ENCODE measurements around the gene NPTX1. TPM values are rescaled to one million over a fixed set of nuclear protein-coding genes. Genes with fewer than 3 reads are reported as not detected.

NPTX1 gene
- total and polyA plus RNA-seq, 9 of the 15 experiments (the other 6 are each of a cell fraction or from before 2014, with no cell fraction given) = 0.04 TPM; not detected in 8

DNA sequence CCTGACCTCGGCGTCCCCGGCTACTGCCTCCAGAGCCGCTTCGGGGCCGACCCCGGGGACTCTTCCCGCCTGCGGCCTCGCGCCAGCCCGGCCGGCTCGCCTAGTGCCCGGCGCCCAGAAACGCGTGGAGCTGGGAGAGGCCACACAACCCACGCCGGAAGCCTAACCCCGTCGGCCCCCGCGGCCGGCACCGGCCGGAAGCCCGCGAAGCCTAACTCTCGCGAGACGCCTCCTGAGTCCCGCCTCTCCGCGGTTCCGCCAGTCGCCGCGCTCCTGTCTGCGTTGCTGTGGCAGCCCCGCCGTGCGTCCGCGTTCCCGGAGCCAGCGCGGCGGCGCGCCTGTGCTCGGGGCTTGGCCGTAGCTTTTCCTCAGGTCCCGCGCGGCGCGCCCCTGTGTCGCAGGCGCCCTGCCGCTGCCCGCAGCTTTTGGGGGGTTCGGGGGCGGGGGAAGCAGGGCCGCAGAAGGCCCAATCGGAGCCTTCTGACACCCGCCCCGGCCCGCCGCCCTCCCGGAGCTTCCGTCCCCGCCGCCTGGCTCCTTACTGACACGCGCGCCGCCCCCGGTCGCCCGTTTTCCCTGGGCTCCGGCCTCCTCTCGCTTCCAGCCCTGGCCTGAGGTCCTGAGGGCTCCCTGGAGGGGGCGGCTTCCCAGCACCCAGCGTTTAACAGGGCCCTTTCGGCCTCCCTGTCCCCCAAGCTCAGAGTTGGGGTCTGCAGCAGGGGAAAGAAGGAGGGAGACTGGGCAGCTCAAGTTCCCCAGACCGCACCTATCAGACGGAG lies 21.7 kb downstream of the NPTX1 start (continued):
- TF ChIP-seq, protein P1, sequence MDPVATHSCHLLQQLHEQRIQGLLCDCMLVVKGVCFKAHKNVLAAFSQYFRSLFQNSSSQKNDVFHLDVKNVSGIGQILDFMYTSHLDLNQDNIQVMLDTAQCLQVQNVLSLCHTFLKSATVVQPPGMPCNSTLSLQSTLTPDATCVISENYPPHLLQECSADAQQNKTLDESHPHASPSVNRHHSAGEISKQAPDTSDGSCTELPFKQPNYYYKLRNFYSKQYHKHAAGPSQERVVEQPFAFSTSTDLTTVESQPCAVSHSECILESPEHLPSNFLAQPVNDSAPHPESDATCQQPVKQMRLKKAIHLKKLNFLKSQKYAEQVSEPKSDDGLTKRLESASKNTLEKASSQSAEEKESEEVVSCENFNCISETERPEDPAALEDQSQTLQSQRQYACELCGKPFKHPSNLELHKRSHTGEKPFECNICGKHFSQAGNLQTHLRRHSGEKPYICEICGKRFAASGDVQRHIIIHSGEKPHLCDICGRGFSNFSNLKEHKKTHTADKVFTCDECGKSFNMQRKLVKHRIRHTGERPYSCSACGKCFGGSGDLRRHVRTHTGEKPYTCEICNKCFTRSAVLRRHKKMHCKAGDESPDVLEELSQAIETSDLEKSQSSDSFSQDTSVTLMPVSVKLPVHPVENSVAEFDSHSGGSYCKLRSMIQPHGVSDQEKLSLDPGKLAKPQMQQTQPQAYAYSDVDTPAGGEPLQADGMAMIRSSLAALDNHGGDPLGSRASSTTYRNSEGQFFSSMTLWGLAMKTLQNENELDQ (CRISPR knock-in tag; IDR thresholded peaks at IDR 0.05; ENCODE audit: borderline replicate concordance) = no peak
- TF ChIP-seq PPARD (CRISPR knock-in tag; IDR thresholded peaks at IDR 0.05) (no peak), TARDBP (IDR thresholded peaks at IDR 0.05) (no peak), ATF7 (IDR thresholded peaks at IDR 0.05) (peak; percentile 59), GATAD2B (IDR thresholded peaks at IDR 0.05; ENCODE audit: borderline replicate concordance) (no peak; the same call in 1 of the 2 replicates), MCM7 (IDR thresholded peaks at IDR 0.05) (no peak), ZNF354B (CRISPR knock-in tag; IDR thresholded peaks at IDR 0.05) (0 out of 2 replicates have a peak, but pooled peaks have one; percentile 34), COPS2 (conservative IDR thresholded peaks at IDR 0.05) (no peak), KLF13 (tag; IDR thresholded peaks at IDR 0.05; ENCODE audit: borderline replicate concordance, low read depth) (no peak), KAT7 (CRISPR knock-in tag; IDR thresholded peaks at IDR 0.05; ENCODE audit: borderline replicate concordance) (peak; percentile 31; the same call in 1 of the 2 replicates), PHF20 (IDR thresholded peaks at IDR 0.05; ENCODE audit: partially characterized antibody) (peak; percentile 92), RB1 (IDR thresholded peaks at IDR 0.05; ENCODE audit: low read depth) (peak; percentile 80), YY1 (IDR thresholded peaks at IDR 0.05; ENCODE audit: borderline replicate concordance in 1 of 3, control insufficient read depth in 1 of 3, extremely low read depth in 1 of 3, insufficient read depth in 3 of 3, insufficient read length in 1 of 3, insufficient replicate concordance in 2 of 3, low read depth in 1 of 3, low read length in 2 of 3) (peak in 2 of 3 experiments; percentile 32 to 68), SIN3A (IDR thresholded peaks at IDR 0.05; ENCODE audit: borderline replicate concordance in 2 of 2, control insufficient read depth in 1 of 2, low read depth in 2 of 2, low read length in 2 of 2) (peak; percentile 61 to 67; a peak in 1 of 4 replicates), CBX3 (IDR thresholded peaks at IDR 0.05; ENCODE audit: borderline replicate concordance in 1 of 2, low read length in 2 of 2) (peak in 1 of 2 experiments; percentile 63; a peak in 1 of 3 replicates), ZNF77 (CRISPR knock-in tag; IDR thresholded peaks at IDR 0.05) (no peak), TGIF2 (CRISPR knock-in tag; IDR thresholded peaks at IDR 0.05) (0 out of 2 replicates have a peak, but pooled peaks have one; percentile 2), STAG1 (CRISPR knock-in tag; IDR thresholded peaks at IDR 0.05; ENCODE audit: borderline replicate concordance) (no peak), NCOA1 (IDR thresholded peaks at IDR 0.05; ENCODE audit: low read depth) (0 out of 2 replicates have a peak, but pooled peaks have one; percentile 24), SRF (CRISPR knock-in tag; IDR thresholded peaks at IDR 0.05) (no peak), ZNF23 (CRISPR knock-in tag; IDR thresholded peaks at IDR 0.05) (no peak)
- TF ChIP-seq, protein P2, sequence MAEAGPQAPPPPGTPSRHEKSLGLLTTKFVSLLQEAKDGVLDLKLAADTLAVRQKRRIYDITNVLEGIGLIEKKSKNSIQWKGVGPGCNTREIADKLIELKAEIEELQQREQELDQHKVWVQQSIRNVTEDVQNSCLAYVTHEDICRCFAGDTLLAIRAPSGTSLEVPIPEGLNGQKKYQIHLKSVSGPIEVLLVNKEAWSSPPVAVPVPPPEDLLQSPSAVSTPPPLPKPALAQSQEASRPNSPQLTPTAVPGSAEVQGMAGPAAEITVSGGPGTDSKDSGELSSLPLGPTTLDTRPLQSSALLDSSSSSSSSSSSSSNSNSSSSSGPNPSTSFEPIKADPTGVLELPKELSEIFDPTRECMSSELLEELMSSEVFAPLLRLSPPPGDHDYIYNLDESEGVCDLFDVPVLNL (CRISPR knock-in tag; IDR thresholded peaks at IDR 0.05; ENCODE audit: low read depth) = peak; percentile 83
- TF ChIP-seq, protein P3, sequence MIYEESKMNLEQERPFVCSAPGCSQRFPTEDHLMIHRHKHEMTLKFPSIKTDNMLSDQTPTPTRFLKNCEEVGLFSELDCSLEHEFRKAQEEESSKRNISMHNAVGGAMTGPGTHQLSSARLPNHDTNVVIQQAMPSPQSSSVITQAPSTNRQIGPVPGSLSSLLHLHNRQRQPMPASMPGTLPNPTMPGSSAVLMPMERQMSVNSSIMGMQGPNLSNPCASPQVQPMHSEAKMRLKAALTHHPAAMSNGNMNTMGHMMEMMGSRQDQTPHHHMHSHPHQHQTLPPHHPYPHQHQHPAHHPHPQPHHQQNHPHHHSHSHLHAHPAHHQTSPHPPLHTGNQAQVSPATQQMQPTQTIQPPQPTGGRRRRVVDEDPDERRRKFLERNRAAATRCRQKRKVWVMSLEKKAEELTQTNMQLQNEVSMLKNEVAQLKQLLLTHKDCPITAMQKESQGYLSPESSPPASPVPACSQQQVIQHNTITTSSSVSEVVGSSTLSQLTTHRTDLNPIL (CRISPR knock-in tag; IDR thresholded peaks at IDR 0.05) = no peak
